GM19372 (cell line): ENCODE data around the gene MSANTD1.

ENCODE experiments used
- ATAC-seq: cut with Tn5 transposase; IDR thresholded peaks from one replicate; pipeline ENCODE4 v1.9.1; 2021; ENCODE audit warnings: mild to moderate bottlenecking, low read depth, moderate library complexity; ENCODE audit not compliant: unreplicated experiment

MSANTD1 gene

GRCh38 chr4:3215733-3216132 is 33.2 kb upstream of the MSANTD1 start:
- ATAC-seq = no peak

DNA sequence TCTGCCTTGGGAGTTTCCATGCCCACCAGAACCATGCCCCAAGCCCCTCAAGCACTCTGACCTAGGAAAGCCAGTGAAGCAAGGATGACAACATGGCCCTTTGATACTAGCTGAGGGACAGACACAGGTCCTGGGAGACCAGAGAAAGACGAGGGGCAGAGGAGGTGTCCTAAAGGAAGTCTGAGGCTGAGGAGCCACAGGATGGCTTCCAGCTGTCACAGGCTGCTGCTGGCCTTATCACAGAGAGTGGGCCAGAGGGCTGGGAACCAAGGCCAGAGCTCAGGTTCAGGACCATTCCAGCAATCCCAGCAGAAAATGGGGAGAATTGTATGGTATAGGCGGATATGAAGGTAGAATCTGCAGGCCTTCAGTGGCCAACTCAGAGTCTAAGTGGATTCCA is 31.7 kb upstream of the MSANTD1 start:
- ATAC-seq = no peak

DNA sequence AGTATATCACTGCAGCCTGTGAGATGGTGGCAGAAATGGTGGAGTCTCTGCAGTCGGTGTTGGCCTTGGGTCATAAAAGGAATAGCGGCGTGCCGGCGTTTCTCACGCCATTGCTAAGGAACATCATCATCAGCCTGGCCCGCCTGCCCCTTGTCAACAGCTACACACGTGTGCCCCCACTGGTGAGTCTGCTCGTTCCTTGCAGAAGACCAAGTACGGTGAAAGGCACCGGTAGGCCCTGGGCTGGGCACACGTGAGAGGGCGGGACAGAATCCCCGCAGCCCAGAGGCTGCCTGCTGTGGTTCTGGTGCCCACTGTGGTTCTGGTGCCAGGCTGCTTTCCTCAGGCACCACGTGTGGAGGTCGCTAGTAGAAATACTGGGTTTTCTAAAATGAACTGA is 31.2 kb upstream of the MSANTD1 start:
- no peak for ATAC-seq

DNA sequence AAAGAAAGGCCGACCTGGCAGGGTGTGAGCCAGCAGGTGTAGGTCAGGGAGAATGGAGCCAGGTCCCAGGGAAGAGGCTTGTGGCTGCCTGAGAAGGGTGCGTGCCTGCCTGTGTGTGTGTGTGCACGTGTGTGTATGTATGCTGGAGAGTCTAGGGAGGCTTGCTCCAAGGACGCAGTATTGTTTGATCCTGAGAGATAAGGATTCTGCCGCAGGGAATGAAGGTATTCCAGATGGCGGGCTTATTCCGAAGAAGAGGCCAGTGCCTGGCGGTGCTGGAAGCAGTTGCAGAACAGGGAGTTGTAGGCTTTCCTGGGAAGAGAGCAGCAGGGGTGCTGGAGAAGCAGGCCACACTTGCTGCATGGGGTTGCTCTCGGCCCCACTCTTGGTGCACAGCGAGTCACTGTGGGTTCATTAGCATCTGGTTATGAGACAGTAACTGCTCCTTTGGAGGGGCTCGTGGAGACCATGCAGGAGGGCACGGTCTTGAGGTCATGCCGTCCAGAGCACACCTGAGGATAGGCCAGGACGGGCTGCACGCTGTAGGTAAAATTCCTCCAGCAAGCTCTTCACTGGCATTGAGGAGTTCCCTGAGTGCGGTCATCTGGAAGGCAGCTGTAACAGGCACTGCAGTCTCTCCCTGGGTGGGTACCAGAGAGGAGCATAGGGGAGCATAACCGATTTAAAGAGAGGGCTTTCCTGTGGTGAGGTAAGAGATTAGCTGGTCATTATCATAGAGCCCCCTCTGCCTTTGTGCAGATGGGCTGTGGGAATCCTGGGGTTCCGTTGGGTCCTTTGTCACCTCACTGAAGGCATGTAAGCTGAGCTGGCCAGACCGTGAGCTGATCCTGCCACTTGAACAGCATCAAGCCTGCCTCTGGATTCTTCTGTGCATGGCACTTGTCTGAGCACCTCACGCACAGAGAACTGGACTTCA is 29.9 kb upstream of the MSANTD1 start:
- ATAC-seq = no peak

GRCh38 chr4:3219761-3220475 is 29.0 kb upstream of the MSANTD1 start:
- no peak for ATAC-seq

GRCh38 chr4:3220476-3221183 is 28.3 kb upstream of the MSANTD1 start:
- ATAC-seq = no peak

GRCh38 chr4:3221184-3221494 is 27.8 kb upstream of the MSANTD1 start:
- no peak for ATAC-seq

DNA sequence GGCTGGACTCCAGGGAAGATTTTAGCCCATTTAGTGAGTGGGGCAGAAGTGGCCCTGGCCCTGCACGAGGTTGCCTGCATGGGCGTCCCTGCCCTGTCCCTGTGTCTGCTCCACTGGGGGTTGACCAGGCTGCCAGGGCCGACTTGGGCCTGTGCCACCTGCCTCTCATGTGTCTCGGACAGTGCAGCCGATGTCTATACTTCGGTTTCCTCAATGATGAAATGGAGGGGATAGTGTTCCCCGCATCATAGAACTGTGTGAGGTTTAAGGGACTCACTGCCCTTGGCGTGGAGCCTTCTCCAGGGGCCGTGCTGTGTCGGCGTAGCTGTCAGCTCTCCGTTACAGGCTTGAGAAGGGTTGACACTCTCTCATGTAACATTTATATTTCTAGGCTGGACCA is 27.0 kb upstream of the MSANTD1 start:
- ATAC-seq = no peak

DNA sequence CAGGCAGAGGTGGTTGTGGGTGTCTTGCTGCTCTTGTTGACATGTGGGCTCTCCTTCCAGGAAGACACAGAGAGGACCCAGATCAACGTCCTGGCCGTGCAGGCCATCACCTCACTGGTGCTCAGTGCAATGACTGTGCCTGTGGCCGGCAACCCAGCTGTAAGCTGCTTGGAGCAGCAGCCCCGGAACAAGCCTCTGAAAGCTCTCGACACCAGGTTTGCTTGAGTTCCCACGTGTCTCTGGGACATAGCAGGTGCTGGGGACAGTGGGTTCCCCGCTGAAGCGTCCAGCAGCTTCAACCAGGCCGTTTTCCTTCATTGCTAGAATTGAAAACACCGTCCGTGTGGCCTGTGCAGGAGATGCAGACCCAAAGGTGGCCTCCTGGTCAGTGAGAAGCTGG is 25.6 kb upstream of the MSANTD1 start:
- no peak for ATAC-seq

- ATAC-seq = no peak
These were observed 24.8 kb upstream of the MSANTD1 start for GRCh38 chr4:3223956-3224748.

DNA sequence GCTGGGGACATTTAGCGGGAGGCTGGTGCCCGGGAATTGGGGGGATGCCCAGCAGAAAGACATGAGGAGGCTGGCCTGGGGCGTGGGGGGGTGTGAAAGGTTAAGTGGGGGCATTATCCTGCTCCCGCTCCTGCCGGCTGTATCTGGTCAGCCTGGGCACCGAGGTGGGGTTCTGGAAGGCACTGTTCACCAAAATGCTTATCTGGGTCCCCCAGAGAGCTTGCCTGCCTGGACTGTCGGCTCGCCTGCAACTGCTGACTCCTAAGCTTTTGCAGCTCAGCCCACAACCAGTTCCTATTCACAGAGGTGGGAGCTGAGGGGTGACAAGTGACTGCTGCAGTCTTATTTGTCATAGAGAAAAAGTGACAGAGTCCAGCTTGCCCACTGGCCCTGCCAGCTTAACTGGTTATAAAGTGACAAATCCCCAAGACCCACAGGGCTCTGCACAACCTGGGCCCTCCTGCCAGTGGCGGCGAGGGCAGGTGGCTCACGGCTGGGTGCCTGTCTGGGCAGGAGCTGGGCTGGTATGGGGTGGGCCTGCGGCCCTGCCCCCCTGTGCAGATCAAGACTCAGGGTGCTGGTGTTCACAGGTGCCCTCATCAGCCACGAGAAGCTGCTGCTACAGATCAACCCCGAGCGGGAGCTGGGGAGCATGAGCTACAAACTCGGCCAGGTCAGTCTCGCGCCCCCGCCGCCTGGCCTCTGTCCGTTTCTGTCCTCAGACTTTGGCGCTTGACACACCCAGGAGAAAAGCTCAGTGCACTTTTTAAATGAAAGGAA is 23.7 kb upstream of the MSANTD1 start:
- no peak for ATAC-seq

- no peak for ATAC-seq
These were observed 23.0 kb upstream of the MSANTD1 start for GRCh38 chr4:3225936-3226335.

DNA sequence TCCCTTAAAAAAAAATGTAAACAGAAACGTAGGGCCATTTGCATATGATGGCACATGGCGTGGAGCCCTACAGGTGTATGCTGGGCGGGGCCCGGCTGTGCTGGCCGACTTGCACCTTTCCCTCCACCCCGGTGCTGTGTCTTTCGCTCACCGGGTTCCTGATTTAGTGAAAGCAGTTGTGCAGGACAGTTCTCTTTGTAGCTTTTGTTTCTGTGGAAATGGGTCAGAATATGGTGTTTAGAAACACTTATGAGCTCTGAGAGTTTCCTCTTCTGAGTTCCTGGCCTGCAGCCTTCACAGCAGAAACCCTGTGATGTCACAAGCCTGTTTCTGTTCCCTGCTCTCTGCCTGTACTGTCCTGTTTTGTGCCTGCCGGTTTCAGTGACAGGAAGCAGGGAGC is 22.5 kb upstream of the MSANTD1 start:
- ATAC-seq = no peak

DNA sequence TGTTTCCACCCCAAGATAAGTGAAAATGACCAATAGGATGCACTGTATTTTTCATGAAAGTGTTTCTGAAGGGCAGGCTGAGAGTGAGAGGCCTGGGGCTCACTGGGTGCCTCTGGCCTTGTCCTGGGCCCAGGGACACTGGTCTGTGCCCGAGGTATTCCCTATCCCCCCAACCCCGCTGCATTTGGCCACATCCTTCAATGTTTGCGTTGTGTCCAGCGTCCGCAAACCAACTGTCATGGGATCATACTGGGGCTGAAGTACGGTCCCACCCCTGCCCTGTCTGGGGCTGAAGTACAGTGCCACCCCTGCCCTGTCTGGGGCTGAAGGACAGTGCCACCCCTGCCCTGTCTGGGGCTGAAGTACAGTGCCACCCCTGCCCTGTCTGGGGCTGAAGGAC is 22.0 kb upstream of the MSANTD1 start:
- ATAC-seq = no peak

DNA sequence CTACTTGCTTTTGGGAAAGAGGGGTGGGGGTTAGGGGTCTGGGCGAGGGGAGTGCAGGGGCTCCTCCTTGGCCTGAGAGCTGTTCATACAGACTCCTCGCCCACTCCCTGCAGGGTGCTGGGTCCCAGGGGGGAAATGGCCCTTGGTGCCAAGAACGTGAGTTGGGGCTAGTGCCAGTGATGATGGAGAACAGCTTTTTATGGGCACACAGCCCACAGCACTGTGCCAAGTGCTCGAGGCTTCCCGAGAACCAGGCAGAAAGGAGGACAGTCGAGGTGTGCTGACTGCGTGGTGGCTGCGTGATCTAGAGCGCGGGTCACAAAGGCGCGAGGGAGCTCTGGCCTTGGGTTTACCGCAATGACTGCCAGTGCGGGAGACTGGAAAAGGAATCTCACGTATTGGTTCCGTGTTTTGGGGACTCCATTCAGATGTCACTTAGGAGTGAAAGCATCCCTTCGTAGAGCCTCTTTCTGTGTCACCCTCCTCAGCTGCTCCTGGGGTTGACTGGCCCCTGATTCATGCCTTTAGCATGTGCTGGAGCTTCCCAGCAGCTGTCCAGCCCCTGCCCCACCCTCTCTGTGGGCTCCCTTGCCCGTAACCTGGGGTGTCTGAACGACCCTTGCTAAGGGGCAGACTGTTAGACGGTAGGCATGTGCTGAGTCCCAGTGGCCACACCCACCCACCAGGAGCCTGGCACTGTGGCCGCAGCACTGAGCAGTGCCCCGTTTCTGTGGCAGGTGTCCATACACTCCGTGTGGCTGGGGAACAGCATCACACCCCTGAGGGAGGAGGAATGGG is 20.9 kb upstream of the MSANTD1 start:
- ATAC-seq = no peak

- ATAC-seq = no peak
These were observed 20.1 kb upstream of the MSANTD1 start for GRCh38 chr4:3228881-3229280.

DNA sequence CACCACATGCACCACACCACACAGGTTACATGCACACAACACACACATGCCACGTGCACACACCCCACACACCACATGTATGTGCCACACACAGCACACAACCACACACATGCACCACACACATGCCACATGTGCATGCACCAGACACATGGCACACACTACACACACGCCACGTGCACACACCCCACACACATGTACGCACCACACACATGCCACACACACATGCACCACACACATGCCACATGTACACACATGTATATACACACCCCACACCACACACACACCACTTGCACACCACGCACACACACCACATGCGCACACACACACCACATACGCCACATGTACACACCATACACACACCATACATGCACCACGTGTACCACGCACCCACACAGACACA is 19.6 kb upstream of the MSANTD1 start:
- ATAC-seq = no peak

GRCh38 chr4:3229964-3230363 is 19.0 kb upstream of the MSANTD1 start:
- ATAC-seq = no peak

GRCh38 chr4:3231471-3231870 is 17.5 kb upstream of the MSANTD1 start:
- no peak for ATAC-seq
